ENCODE results near the gene CFAP43. TPM values are rescaled to one million over a fixed set of nuclear protein-coding genes. Genes with fewer than 3 reads are reported as not detected.

The CFAP43 gene
- total and polyA plus RNA-seq, 2 experiments from 2014 or later: 0.24 to 0.44 TPM

DNA sequence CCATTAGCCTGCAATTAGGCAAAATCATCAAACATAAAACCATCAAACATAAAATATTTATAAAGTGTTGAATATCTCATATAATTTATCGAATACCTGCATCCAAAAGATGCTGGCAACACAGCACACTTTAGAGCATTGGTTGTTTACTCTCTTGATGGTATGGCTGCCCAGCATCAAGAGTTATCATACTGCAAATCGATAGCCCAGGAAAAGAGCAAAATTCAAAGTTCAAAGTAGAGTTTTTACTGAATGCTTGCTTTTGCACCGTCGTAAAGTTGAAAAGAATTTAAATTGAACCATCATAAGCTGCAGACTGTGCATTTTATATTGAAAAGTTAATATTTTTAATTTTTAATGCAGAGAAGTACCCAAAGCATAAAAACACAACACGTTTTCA lies 32.6 kb upstream of the CFAP43 start:
- ATAC-seq: no peak
- Histone ChIP-seq H3K27ac (ENCODE audit: low read depth) (no peak overlapping the region), H3K4me1 (ENCODE audit: insufficient read depth) (peaks cover 5% of the 10 kb centered on the region; the same call in 1 of the 2 replicates)

More for the DNA sequence above, 32.6 kb upstream of the CFAP43 start:
- Mint-ChIP-seq H3K4me1 (peaks cover 6% of the 10 kb centered on the region), H3K4me3 (no peak overlapping the region), H3K36me3 (ENCODE audit: low read depth) (peaks cover 38% of the 10 kb centered on the region), H3K27ac (no peak overlapping the region), H3K9me3 (no peaks in the 10 kb centered on the region), H3K27me3 (ENCODE audit: insufficient read depth, low read depth, poor library complexity) (peaks cover 2% of the 10 kb centered on the region)
- peaks cover 12% of the 10 kb centered on the region; the same call in 1 of the 2 replicates for H4K20me1 ChIP-seq (replicated peaks; ENCODE audit: insufficient read depth)
- no peaks in the 10 kb centered on the region for H3K27me3 ChIP-seq (ENCODE audit: insufficient read depth)
- no peak overlapping the region for H2AFZ ChIP-seq
- H3F3A ChIP-seq (replicated peaks; ENCODE audit: low read depth): no peaks in the 10 kb centered on the region
- TF ChIP-seq EZH2phosphoT487 (IDR thresholded peaks at IDR 0.05; ENCODE audit: unreplicated experiment) (no peak), CREB1 (CRISPR knock-in tag; IDR thresholded peaks at IDR 0.05; ENCODE audit: low read depth) (no peak), POLR2AphosphoS5 (IDR thresholded peaks at IDR 0.05; ENCODE audit: low read depth) (no peak), JUNB (IDR thresholded peaks at IDR 0.05; ENCODE audit: unreplicated experiment) (no peak), STAT1 (IDR thresholded peaks at IDR 0.05; ENCODE audit: unreplicated experiment) (no peak), NANOG (IDR thresholded peaks at IDR 0.05; ENCODE audit: borderline replicate concordance) (no peak), ZNF114 (CRISPR knock-in tag; IDR thresholded peaks at IDR 0.05) (no peak), EZH2 (IDR thresholded peaks at IDR 0.05; ENCODE audit: low read depth, unreplicated experiment) (no peak), ZNF331 (CRISPR knock-in tag; IDR thresholded peaks at IDR 0.05; ENCODE audit: low read depth) (no peak)
- TF ChIP-seq, protein P1, sequence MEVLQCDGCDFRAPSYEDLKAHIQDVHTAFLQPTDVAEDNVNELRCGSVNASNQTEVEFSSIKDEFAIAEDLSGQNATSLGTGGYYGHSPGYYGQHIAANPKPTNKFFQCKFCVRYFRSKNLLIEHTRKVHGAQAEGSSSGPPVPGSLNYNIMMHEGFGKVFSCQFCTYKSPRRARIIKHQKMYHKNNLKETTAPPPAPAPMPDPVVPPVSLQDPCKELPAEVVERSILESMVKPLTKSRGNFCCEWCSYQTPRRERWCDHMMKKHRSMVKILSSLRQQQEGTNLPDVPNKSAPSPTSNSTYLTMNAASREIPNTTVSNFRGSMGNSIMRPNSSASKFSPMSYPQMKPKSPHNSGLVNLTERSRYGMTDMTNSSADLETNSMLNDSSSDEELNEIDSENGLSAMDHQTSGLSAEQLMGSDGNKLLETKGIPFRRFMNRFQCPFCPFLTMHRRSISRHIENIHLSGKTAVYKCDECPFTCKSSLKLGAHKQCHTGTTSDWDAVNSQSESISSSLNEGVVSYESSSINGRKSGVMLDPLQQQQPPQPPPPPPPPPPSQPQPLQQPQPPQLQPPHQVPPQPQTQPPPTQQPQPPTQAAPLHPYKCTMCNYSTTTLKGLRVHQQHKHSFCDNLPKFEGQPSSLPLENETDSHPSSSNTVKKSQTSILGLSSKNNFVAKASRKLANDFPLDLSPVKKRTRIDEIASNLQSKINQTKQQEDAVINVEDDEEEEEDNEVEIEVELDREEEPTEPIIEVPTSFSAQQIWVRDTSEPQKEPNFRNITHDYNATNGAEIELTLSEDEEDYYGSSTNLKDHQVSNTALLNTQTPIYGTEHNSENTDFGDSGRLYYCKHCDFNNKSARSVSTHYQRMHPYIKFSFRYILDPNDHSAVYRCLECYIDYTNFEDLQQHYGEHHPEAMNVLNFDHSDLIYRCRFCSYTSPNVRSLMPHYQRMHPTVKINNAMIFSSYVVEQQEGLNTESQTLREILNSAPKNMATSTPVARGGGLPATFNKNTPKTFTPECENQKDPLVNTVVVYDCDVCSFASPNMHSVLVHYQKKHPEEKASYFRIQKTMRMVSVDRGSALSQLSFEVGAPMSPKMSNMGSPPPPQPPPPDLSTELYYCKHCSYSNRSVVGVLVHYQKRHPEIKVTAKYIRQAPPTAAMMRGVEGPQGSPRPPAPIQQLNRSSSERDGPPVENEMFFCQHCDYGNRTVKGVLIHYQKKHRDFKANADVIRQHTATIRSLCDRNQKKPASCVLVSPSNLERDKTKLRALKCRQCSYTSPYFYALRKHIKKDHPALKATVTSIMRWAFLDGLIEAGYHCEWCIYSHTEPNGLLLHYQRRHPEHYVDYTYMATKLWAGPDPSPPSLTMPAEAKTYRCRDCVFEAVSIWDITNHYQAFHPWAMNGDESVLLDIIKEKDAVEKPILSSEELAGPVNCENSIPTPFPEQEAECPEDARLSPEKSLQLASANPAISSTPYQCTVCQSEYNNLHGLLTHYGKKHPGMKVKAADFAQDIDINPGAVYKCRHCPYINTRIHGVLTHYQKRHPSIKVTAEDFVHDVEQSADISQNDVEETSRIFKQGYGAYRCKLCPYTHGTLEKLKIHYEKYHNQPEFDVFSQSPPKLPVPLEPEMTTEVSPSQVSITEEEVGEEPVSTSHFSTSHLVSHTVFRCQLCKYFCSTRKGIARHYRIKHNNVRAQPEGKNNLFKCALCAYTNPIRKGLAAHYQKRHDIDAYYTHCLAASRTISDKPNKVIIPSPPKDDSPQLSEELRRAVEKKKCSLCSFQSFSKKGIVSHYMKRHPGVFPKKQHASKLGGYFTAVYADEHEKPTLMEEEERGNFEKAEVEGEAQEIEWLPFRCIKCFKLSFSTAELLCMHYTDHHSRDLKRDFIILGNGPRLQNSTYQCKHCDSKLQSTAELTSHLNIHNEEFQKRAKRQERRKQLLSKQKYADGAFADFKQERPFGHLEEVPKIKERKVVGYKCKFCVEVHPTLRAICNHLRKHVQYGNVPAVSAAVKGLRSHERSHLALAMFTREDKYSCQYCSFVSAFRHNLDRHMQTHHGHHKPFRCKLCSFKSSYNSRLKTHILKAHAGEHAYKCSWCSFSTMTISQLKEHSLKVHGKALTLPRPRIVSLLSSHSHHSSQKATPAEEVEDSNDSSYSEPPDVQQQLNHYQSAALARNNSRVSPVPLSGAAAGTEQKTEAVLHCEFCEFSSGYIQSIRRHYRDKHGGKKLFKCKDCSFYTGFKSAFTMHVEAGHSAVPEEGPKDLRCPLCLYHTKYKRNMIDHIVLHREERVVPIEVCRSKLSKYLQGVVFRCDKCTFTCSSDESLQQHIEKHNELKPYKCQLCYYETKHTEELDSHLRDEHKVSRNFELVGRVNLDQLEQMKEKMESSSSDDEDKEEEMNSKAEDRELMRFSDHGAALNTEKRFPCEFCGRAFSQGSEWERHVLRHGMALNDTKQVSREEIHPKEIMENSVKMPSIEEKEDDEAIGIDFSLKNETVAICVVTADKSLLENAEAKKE (CRISPR knock-in tag; IDR thresholded peaks at IDR 0.05): no peak
- TF ChIP-seq, protein P2, sequence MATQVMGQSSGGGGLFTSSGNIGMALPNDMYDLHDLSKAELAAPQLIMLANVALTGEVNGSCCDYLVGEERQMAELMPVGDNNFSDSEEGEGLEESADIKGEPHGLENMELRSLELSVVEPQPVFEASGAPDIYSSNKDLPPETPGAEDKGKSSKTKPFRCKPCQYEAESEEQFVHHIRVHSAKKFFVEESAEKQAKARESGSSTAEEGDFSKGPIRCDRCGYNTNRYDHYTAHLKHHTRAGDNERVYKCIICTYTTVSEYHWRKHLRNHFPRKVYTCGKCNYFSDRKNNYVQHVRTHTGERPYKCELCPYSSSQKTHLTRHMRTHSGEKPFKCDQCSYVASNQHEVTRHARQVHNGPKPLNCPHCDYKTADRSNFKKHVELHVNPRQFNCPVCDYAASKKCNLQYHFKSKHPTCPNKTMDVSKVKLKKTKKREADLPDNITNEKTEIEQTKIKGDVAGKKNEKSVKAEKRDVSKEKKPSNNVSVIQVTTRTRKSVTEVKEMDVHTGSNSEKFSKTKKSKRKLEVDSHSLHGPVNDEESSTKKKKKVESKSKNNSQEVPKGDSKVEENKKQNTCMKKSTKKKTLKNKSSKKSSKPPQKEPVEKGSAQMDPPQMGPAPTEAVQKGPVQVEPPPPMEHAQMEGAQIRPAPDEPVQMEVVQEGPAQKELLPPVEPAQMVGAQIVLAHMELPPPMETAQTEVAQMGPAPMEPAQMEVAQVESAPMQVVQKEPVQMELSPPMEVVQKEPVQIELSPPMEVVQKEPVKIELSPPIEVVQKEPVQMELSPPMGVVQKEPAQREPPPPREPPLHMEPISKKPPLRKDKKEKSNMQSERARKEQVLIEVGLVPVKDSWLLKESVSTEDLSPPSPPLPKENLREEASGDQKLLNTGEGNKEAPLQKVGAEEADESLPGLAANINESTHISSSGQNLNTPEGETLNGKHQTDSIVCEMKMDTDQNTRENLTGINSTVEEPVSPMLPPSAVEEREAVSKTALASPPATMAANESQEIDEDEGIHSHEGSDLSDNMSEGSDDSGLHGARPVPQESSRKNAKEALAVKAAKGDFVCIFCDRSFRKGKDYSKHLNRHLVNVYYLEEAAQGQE (IDR thresholded peaks at IDR 0.05; ENCODE audit: unreplicated experiment): no peak
- TF ChIP-seq, protein P3, sequence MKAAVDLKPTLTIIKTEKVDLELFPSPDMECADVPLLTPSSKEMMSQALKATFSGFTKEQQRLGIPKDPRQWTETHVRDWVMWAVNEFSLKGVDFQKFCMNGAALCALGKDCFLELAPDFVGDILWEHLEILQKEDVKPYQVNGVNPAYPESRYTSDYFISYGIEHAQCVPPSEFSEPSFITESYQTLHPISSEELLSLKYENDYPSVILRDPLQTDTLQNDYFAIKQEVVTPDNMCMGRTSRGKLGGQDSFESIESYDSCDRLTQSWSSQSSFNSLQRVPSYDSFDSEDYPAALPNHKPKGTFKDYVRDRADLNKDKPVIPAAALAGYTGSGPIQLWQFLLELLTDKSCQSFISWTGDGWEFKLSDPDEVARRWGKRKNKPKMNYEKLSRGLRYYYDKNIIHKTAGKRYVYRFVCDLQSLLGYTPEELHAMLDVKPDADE (IDR thresholded peaks at IDR 0.05): no peak
- TF ChIP-seq, protein P4, sequence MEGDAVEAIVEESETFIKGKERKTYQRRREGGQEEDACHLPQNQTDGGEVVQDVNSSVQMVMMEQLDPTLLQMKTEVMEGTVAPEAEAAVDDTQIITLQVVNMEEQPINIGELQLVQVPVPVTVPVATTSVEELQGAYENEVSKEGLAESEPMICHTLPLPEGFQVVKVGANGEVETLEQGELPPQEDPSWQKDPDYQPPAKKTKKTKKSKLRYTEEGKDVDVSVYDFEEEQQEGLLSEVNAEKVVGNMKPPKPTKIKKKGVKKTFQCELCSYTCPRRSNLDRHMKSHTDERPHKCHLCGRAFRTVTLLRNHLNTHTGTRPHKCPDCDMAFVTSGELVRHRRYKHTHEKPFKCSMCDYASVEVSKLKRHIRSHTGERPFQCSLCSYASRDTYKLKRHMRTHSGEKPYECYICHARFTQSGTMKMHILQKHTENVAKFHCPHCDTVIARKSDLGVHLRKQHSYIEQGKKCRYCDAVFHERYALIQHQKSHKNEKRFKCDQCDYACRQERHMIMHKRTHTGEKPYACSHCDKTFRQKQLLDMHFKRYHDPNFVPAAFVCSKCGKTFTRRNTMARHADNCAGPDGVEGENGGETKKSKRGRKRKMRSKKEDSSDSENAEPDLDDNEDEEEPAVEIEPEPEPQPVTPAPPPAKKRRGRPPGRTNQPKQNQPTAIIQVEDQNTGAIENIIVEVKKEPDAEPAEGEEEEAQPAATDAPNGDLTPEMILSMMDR (conservative IDR thresholded peaks at IDR 0.05; ENCODE audit: low read depth in 2 of 2): no peak
- peaks cover 80% of the 10 kb centered on the region for H3K79me2 ChIP-seq (replicated peaks; ENCODE audit: insufficient read depth)
- no peak overlapping the region for H3K4me2 ChIP-seq
- DNase-seq (ENCODE audit: low spot score): no peak
- H3K9me2 ChIP-seq (ENCODE audit: insufficient read depth): no peaks in the 10 kb centered on the region
- H3K36me3 ChIP-seq (ENCODE audit: insufficient read depth): peaks cover 18% of the 10 kb centered on the region; the same call in 1 of the 2 replicates
- no peak overlapping the region for H3K4me3 ChIP-seq

All from GM23338 (cell line).